ENCODE measurements around the gene CREB3L4.

CREB3L4 gene

DNA sequence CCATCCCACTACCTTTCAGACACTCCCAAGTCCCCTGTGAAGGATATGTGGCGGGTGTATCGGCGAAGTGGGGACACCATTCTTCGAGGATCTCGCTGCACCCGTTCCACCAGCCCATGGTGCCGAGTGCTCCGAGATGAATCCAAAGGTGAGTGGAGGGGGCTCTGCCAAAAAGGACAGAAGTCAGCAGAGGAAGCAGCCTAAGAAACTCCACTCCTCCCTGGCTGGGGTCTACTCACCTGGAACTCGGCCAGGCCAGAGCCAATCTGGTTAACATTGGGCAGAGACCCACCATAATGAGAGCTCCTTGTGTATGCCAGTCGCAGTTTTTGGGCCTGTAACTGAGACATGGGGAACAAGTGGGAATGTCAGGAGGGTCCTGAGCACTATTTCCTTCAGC, 12.9 kb upstream of the CREB3L4 start:
- in situ Hi-C loops (cut with MboI; ENCODE audit: low pct_unique_long_range_greater_than_20kb, low sequenced_read_pairs) = loop anchor here (25.0 kb wide), 2 partner anchors 143 to 418 kb away; partner anchors contain the start of genes S100A3, S100A4, S100A5 and S100A6
- no peak for DNase-seq

DNA sequence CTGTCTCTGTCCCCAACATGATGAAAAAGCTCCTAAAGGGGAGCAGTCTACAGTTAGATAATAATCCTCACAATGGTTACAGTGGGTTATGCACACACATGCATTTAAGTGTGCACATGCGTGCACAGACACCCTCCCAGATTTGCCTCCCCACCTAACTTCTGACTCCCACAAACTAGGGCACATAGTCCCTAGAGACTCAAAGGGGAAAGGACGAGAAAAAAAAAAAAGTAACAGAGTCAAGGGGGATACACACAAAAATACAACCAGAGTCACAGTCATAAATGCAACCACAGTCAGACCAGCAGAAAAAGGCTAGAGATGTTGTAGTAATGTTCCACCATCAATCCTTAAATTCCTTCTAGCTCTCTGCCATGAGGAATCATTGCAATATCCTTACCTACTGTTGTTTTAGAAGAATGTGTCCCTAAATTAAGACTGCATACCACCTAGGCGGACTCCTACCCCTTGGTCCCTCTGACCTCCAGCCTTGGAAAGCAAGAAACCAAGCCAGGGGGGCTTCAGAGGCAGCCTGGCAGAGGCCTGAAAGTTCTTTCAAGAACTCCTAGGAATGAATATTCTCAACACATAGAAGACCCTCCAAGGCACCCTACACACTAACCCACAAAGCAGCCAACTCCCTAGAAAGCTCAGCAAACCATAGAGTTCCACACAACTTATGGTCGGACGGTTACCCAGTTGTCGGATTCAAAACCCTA, 10.5 kb upstream of the CREB3L4 start:
- DNase-seq = no peak
- in situ Hi-C loops (cut with MboI; ENCODE audit: low pct_unique_long_range_greater_than_20kb, low sequenced_read_pairs) = loop anchor here (25.0 kb wide), 2 partner anchors 145 to 420 kb away; partner anchors contain the start of genes S100A3, S100A4, S100A5 and S100A6

DNA sequence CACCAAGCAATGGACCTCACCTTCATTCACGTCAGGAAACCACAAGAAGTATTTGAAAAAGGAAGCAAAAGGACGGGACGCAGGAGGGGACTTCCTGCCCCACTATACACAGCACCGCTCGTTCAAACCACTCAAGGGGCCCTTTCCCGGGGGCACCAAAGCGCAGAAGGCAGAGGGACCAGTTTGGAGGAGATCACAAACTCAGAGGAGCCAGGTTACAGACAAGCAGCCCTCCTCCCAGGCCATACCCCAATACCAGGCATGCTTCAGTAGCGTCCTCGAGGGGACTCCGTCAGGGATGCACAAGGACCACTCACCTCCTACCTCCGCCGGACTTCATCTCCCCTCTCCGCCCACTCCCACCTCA, 10.0 kb upstream of the CREB3L4 start:
- DNase-seq = peak; percentile 64
- in situ Hi-C loops (cut with MboI; ENCODE audit: low pct_unique_long_range_greater_than_20kb, low sequenced_read_pairs) = loop anchor here (25.0 kb wide), 2 partner anchors 145 to 420 kb away; partner anchors contain the start of genes S100A3, S100A4, S100A5 and S100A6

DNA sequence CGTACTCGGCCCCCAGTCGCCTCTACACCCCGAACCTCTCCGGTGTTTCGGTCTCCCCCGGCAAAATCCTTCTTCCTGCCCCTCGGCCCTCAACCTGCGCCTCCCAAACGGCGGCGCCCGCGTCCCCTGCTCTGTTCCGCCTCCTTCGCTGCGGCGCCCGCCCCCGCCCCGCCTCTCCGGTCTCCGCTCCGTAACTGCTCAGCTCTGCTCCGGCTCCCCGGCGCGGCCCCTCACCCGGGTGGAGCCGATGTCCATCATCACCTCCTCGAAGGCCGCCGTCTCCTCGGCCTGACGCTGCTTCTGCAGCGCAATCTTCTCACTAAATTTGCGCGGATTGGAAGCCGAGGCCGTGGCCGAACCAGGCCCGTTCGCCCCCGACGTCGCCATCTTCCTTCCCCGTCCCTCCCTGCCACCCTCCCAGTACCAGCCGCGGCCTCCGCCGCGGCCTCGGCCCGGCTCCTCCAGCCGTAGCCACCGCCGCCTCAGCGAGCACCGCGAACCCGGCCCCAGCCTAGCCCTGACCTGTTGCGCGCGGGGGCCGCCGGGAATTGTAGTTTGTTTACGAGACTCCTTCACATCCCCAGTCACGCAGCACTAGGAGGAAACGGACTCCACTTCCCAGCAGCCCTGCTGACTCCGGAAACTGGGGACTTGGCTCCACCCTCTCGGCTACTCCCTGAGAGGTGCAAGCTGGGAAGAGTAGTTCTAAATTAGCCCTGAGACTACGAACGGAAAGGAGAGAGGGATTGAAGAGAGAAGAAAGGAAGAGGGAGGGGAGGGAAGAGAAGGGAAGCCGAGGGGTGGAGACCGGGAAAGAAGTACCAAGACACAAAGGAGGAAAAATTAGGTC, 9.4 kb upstream of the CREB3L4 start, which contains the start of gene CRTC2:
TSS of gene CRTC2 (minus strand) at position 502 of the 850 bp plus-strand sequence. CDS start at position 387, 115 bp downstream.
- DNase-seq = peak; percentile 98
- in situ Hi-C loops (cut with MboI; ENCODE audit: low pct_unique_long_range_greater_than_20kb, low sequenced_read_pairs) = loop anchor here (25.0 kb wide), 2 partner anchors 146 to 421 kb away; partner anchors contain the start of genes S100A3, S100A4, S100A5 and S100A6

DNA sequence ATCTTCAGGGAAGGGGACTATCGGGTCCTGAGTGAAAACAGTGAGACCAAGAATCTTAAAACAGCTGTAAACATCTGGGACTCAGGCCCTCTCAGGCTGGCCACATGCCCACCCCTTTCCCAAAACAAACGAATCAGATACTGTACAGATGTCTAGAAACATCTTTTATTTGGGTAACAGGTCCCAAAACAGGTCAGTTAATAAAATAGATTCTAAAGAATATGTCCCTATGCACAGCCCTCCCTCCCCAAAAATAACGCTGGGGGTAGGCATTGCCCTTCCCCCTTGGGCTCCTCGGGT, 8.8 kb upstream of the CREB3L4 start:
- DNase-seq = no peak
- in situ Hi-C loops (cut with MboI; ENCODE audit: low pct_unique_long_range_greater_than_20kb, low sequenced_read_pairs) = loop anchor here (25.0 kb wide), 2 partner anchors 147 to 422 kb away; partner anchors contain the start of genes S100A3, S100A4, S100A5 and S100A6

DNA sequence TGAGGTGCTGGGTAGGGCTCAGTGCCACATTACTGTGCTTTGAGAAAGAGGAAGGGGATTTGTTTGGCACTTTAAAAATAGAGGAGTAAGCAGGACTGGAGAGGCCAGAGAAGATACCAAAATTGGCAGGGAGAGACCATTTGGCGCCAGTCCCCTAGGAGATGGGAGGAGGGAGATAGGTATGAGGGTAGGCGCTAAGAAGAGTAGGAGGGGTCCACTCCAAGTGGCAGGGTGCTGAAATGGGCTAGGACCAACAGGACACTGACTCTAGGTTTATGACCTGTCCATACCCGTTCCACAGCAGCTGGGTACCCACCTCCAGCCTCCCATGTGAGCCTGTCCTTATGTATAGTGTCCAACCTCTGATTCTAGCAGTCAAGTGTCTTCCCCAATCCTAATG, 8.2 kb upstream of the CREB3L4 start:
- in situ Hi-C loops (cut with MboI; ENCODE audit: low pct_unique_long_range_greater_than_20kb, low sequenced_read_pairs) = loop anchor here (25.0 kb wide), 2 partner anchors 147 to 422 kb away; partner anchors contain the start of genes S100A3, S100A4, S100A5 and S100A6
- no peak for DNase-seq

DNA sequence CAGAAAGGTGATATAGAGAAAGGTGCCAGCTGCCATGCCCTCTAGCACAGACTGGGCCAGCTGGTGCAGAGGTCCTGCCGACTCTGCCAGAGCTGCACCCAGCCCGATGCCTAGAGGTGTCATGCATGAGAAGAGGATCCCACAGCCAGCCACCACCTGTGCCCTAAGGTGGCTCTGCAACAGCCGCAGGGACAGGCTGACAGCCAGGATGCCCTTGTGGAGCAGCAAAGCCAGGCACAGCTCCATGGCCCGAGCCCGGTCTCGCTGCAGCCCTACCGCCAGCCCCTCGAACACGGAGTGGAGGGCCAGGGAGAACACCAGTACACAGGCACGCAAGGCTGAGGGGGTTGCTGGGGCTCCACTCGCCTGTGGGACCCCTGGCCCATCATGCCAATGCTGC, 7.5 kb upstream of the CREB3L4 start:
- in situ Hi-C loops (cut with MboI; ENCODE audit: low pct_unique_long_range_greater_than_20kb, low sequenced_read_pairs) = loop anchor here (25.0 kb wide), 2 partner anchors 148 to 423 kb away; partner anchors contain the start of genes S100A3, S100A4, S100A5 and S100A6
- DNase-seq = no peak

DNA sequence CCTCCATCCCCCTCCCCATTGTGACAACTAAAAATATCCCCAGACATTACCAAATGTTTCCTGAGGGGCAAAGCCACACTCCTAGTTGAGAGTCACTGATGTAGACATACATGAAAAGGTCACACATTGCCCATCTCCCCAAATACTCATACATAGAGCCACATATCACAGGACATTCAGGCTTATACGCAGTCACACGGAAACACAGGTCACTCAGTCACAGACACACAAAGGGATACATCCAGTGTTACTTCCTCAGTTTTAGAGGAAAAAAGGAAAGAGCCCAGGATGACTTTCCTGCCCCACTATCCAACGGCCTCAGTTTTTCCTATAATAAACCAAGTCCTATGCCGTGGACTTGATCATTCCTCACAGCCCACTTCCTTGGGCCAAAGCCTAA, 6.3 kb upstream of the CREB3L4 start:
- in situ Hi-C loops (cut with MboI; ENCODE audit: low pct_unique_long_range_greater_than_20kb, low sequenced_read_pairs) = loop anchor here (25.0 kb wide), 2 partner anchors 149 to 424 kb away; partner anchors contain the start of genes S100A3, S100A4, S100A5 and S100A6
- DNase-seq = no peak

DNA sequence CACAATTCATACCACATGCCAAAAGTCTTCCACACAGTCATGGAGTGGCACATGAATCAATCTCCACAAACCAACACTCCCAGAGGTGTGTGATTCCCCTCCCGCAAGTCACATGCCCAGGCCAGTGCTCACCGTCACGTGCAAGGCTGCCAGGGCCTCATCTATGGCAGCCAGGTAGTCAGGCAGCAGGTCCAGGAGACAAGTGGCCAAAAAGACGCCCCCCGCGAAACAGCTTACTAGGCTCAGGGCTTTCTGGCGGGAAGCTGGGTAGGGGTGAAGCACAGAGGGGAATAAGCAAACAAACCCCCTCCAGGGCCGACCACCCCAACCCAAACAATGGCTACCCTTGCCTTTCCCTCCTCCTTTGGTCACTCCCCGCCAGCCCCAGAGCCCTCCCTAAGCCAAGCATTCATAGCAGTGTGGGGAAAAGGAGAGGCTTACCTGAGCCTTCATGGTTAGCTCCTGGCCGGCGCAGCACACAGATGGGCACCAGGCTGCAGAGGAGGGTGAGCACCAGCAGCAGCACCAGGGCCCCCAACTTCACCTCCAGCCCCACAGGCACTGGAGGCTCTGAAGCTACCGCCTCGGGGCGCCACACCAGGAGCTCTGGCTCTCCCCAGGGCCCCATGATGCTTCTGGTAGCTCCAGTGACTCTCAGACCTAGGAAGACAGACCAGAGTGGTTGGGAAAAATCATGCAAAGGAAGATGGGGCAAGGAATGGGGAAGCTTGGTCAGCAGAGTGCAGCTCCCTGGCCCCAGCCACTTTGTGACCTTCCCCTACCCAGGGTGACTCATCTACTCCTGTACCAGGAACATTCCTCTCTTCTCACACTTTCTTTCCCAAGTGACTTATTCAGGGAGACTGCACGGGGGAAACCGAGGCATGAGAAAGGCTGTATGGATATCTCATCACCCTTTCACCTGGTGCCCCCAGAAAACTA, 5.3 kb upstream of the CREB3L4 start:
- in situ Hi-C loops (cut with MboI; ENCODE audit: low pct_unique_long_range_greater_than_20kb, low sequenced_read_pairs) = loop anchor here (25.0 kb wide), 2 partner anchors 150 to 425 kb away; partner anchors contain the start of genes S100A3, S100A4, S100A5 and S100A6
- DNase-seq = no peak

DNA sequence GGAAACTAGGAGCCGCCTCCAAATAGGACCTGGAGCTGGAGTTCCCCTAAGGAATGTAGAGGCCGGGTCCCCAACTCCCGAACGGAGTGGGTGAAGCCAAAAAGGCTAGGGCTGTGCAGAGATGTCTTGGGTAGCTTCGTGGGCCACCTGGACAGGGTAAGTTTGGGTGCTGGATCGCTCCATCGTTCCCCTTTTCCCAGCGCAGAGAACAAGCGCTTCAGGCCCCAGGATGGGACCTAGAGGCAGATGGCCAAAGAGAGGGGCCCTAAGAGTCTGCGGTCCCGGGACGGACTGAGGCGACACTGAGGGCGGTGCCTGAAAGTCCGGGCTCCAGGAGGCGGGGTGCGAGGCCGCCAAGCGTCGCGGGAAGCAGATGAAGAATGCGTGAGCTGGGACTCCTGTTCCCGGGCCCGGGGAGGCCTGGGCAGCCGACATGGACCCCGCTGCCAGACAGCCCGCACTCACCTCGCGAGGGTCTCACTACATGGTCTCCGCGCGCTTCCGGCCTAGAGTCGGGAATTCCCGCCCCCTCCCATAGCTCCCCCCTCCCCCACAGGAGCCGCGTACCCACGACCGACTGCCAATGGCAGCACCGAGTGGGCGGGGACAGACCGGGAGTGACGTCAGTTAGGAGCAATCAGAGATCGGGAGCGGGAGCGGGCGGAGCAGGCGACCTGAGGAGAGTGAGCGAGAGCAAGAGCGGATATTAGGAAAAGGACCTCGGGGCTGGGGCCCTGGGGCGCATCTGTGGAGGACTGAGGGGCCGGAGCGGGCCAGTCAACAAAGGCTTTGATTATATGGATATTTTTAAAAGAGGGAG, 4.5 kb upstream of the CREB3L4 start, which contains the start of gene SLC39A1:
TSS of gene SLC39A1 (minus strand) at position 508 of the 820 bp plus-strand sequence. CDS start 822 bp downstream, outside the sequence.
- in situ Hi-C loops (cut with MboI; ENCODE audit: low pct_unique_long_range_greater_than_20kb, low sequenced_read_pairs) = loop anchor here (25.0 kb wide), 2 partner anchors 151 to 426 kb away; partner anchors contain the start of genes S100A3, S100A4, S100A5 and S100A6
- DNase-seq = peak; percentile 96

DNA sequence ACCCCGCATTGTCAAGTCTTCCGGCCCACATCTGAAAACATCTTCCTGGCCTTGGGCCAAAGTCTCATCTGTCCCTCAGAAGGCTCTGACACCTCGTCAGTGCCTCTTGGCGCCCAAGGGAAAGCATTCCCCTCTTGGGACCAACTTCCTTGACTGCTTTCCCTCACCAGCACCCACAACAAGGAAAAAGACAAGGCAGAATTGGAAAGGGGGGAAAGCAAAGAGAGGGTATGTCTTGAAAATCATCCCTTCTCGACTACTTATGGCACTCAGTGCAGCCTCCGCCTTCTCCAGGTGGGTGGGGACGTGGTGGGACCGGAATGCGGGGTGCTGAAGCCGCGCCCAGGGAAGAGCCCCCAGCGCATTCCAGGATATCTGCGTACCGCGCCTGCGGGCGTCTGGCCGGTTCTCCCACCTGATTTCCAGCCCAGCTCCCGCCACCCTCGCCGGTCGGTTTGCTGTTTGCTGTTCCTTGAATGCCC, 3.8 kb upstream of the CREB3L4 start:
- no peak for DNase-seq
- in situ Hi-C loops (cut with MboI; ENCODE audit: low pct_unique_long_range_greater_than_20kb, low sequenced_read_pairs) = loop anchor here (25.0 kb wide), 2 partner anchors 152 to 427 kb away; partner anchors contain the start of genes S100A3, S100A4, S100A5 and S100A6

DNA sequence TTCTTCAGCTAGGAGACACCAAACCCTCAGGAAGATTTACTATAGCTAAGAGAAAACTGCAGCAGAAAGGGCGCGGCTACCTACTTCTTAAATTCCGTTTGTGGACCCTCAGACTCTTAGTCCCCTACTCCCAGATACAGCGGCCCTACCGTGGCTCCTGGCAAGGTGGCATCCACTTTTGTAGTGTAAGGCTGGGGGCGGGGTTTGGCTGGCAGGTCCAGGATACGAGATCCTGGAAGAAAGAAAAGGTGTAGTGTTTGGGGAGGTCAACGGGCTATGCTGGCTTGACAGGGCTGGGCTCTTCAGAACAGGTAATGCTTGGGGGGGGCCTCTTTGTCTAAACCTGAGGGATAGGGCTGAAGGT, 280 bp downstream of the CREB3L4 start:
- no peak for DNase-seq
- in situ Hi-C loops (cut with MboI; ENCODE audit: low pct_unique_long_range_greater_than_20kb, low sequenced_read_pairs) = loop anchor here (25.0 kb wide), 2 partner anchors 156 to 431 kb away; partner anchors contain the start of genes S100A3, S100A4, S100A5 and S100A6

DNA sequence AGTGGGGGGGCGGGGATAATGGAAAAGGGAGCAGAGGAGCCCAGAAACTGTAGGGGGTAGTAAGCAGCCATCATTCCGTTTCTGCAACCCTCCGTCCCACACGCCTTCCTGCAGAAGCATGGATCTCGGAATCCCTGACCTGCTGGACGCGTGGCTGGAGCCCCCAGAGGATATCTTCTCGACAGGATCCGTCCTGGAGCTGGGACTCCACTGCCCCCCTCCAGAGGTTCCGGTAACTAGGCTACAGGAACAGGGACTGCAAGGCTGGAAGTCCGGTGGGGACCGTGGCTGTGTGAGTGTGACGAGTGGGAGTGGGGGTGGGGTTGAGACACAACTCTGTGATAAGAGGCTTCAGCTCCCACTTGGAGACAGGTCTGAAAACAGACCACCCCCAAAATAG, 706 bp downstream of the CREB3L4 start:
- DNase-seq = no peak

DNA sequence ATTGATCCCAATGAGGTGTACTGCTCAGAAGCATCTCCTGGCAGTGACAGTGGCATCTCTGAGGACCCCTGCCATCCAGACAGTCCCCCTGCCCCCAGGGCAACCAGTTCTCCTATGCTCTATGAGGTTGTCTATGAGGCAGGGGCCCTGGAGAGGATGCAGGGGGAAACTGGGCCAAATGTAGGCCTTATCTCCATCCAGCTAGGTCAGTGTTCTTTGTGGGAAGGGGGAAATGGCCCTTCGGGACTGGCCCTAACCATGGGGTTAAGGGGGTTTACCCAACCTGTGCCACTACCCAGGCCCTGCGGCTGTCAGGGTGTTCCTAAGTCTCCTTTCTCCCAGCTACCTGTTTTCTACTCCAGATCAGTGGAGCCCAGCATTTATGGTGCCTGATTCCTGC, 1.3 kb downstream of the CREB3L4 start:
- in situ Hi-C loops (cut with MboI; ENCODE audit: low pct_unique_long_range_greater_than_20kb, low sequenced_read_pairs) = loop anchor here (25.0 kb wide), 2 partner anchors 157 to 432 kb away; partner anchors contain the start of genes S100A3, S100A4, S100A5 and S100A6
- DNase-seq = no peak

More for the DNA sequence above, 706 bp downstream of the CREB3L4 start:
- in situ Hi-C loops (cut with MboI; ENCODE audit: low pct_unique_long_range_greater_than_20kb, low sequenced_read_pairs) = loop anchor here (25.0 kb wide), 2 partner anchors 156 to 431 kb away; partner anchors contain the start of genes S100A3, S100A4, S100A5 and S100A6

DNA sequence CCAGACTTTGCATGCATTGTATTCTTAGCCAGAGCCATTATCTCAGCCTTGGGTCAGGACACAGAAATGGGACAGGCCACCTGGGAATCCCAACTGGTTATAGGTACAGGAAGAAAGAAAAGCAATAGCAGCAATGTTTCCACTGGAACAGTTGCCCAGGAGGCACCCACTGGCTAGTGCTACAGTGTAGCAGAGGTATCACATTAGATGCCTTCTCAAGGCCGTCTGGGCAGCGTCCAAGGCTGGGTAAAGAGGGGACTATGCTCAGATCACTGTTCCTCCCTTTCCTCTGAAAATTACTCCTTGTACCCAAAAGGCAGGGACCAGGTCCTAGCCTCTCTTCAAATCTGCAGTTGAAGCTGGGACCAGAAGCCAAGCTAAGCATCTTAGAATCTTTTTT, 2.6 kb downstream of the CREB3L4 start:
- DNase-seq = no peak
- in situ Hi-C loops (cut with MboI; ENCODE audit: low pct_unique_long_range_greater_than_20kb, low sequenced_read_pairs) = loop anchor here (25.0 kb wide), 2 partner anchors 158 to 433 kb away; partner anchors contain the start of genes S100A3, S100A4, S100A5 and S100A6

DNA sequence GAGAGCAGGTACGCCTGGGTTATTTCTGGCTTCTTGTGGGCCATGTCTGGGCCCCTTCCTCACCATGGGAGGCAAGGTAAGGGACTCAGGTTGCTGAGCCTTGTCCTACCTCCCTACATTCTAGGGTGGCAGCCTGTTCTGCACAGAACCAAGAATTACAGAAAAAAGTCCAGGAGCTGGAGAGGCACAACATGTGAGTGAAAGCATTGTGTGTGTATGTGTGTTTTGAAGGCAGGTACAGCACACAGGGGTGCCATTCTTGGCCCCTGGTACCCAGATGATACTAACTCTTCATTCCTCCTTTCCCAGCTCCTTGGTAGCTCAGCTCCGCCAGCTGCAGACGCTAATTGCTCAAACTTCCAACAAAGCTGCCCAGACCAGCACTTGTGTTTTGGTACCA, 5.4 kb downstream of the CREB3L4 start:
- DNase-seq = no peak
- in situ Hi-C loops (cut with MboI; ENCODE audit: low pct_unique_long_range_greater_than_20kb, low sequenced_read_pairs) = loop anchor here (25.0 kb wide), 2 partner anchors 161 to 436 kb away; partner anchors contain the start of genes S100A3, S100A4, S100A5 and S100A6

DNA sequence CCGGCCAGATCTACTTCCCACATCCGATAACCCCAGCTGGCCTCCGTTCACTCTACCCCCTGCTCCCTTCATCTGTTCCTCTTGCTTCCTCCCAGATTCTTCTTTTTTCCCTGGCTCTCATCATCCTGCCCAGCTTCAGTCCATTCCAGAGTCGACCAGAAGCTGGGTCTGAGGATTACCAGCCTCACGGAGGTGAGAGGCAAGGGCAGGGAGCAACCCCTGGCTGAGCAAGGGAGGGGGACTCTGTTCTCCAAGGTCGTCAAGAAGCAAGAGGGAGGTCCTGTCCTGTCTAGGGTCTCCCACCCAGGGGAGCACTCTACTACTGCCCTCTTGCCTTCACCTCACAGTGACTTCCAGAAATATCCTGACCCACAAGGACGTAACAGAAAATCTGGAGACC, 5.8 kb downstream of the CREB3L4 start:
- no peak for DNase-seq
- in situ Hi-C loops (cut with MboI; ENCODE audit: low pct_unique_long_range_greater_than_20kb, low sequenced_read_pairs) = loop anchor here (25.0 kb wide), 2 partner anchors 161 to 436 kb away; partner anchors contain the start of genes S100A3, S100A4, S100A5 and S100A6
